ENCODE results near the gene FBXO22. TPM values are rescaled to one million over a fixed set of nuclear protein-coding genes. Genes with fewer than 3 reads are reported as not detected.

The FBXO22 gene
- total RNA-seq, 2 experiments from 2014 or later: 23.5 to 33.6 TPM

DNA sequence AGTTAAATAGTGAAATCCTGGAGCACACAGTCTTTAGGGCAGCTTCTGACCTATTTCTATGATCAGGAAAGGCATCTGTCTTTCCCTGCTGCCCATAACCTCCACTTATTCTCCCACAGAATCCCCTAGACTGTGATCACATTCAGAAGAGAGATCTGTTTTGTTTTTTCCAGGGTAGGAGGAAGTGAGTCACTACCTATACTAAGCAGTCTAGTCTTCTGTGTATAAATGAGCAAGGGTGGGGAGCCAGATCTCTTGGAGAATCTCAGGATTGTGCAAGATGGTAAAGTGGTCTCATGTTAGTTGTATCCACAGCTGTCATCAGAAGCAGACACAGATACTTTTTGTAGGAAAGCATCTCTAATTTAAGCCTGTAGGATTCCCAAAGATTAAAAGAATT, 11.8 kb upstream of the FBXO22 start:
- Histone ChIP-seq H3K4me1 (ENCODE audit: insufficient read depth, low read length, poor library complexity, severe bottlenecking) (no peaks in the 10 kb centered on the region), H3K4me2 (ENCODE audit: low read length) (no peak overlapping the region), H4K20me1 (ENCODE audit: insufficient read depth, low read length) (no peaks in the 10 kb centered on the region), H3K27ac (ENCODE audit: low read depth, low read length, poor library complexity, severe bottlenecking) (no peak overlapping the region), H3K36me3 (ENCODE audit: insufficient read depth, low read length) (peaks cover 21% of the 10 kb centered on the region), H2AFZ (ENCODE audit: low read length) (no peak overlapping the region), H3K9me2 (ENCODE audit: insufficient read depth, low read length) (no peaks in the 10 kb centered on the region), H3K79me2 (ENCODE audit: insufficient read depth, low read depth, low read length) (no peaks in the 10 kb centered on the region), H3K9me3 (ENCODE audit: low read length) (no peaks in the 10 kb centered on the region), H3K4me3 (ENCODE audit: low read depth, low read length, poor library complexity, severe bottlenecking) (no peak overlapping the region)
- TF ChIP-seq, protein P1, sequence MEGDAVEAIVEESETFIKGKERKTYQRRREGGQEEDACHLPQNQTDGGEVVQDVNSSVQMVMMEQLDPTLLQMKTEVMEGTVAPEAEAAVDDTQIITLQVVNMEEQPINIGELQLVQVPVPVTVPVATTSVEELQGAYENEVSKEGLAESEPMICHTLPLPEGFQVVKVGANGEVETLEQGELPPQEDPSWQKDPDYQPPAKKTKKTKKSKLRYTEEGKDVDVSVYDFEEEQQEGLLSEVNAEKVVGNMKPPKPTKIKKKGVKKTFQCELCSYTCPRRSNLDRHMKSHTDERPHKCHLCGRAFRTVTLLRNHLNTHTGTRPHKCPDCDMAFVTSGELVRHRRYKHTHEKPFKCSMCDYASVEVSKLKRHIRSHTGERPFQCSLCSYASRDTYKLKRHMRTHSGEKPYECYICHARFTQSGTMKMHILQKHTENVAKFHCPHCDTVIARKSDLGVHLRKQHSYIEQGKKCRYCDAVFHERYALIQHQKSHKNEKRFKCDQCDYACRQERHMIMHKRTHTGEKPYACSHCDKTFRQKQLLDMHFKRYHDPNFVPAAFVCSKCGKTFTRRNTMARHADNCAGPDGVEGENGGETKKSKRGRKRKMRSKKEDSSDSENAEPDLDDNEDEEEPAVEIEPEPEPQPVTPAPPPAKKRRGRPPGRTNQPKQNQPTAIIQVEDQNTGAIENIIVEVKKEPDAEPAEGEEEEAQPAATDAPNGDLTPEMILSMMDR (conservative IDR thresholded peaks at IDR 0.05; ENCODE audit: low read length): no peak
- no peak for TF ChIP-seq EZH2phosphoT487 (IDR thresholded peaks at IDR 0.05; ENCODE audit: borderline replicate concordance, low read depth, low read length)
- no TSS peak for BruUV-seq (replicated peaks)
- ChIA-PET CTCF (ENCODE audit: unreplicated experiment) (no interaction called here), POLR2A (interaction anchor here (0.6 to 0.8 kb wide), 2 partner anchors 439 to 806 kb away, joined by 3 read pairs; no protein-coding TSS in a partner anchor)
- no peak for DNase-seq (ENCODE audit: low spot score)
- intact Hi-C loops (cut with micrococcal nuclease; ENCODE audit: unreplicated experiment): no loop called here

DNA sequence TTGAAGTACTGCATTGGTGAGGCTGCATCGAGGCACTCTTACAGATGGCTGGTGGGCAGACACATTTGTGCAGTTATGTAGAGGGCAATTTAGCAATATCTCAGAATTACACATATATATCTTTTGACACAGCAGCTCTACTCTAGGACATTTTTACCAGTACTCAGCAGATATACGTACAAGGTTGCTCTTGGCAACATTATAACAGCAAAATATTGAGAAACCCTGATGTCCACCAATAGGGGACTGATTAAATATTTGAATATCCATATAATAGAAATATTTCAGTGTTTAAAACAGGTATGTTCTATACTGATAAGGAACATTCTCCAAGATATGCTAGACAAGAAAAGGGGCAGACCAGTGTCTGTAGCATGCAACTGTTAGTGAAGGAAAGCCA, 7.9 kb upstream of the FBXO22 start:
- POLR2A ChIA-PET: interaction anchor here (0.6 to 0.7 kb wide), 2 partner anchors 11 to 1319 kb away, joined by 3 to 4 read pairs; no protein-coding TSS in a partner anchor
- peaks cover 3% of the 10 kb centered on the region for H3K36me3 ChIP-seq (ENCODE audit: insufficient read depth, low read length)
- no peak overlapping the region for H2AFZ ChIP-seq (ENCODE audit: low read length)
- no TSS peak for BruUV-seq (replicated peaks)
- H3K4me2 ChIP-seq (ENCODE audit: low read length): no peak overlapping the region
- H3K9me3 ChIP-seq (ENCODE audit: low read length): no peaks in the 10 kb centered on the region
- no peak for TF ChIP-seq EZH2phosphoT487 (IDR thresholded peaks at IDR 0.05; ENCODE audit: borderline replicate concordance, low read depth, low read length)
- TF ChIP-seq, protein P1 (conservative IDR thresholded peaks at IDR 0.05; ENCODE audit: low read length): no peak
- DNase-seq (ENCODE audit: low spot score): no peak
- H3K79me2 ChIP-seq (ENCODE audit: insufficient read depth, low read depth, low read length): no peaks in the 10 kb centered on the region
- no peak overlapping the region for H3K27ac ChIP-seq (ENCODE audit: low read depth, low read length, poor library complexity, severe bottlenecking)
- H3K4me3 ChIP-seq (ENCODE audit: low read depth, low read length, poor library complexity, severe bottlenecking): no peak overlapping the region
- intact Hi-C loops (cut with micrococcal nuclease; ENCODE audit: unreplicated experiment): no loop called here
- no peaks in the 10 kb centered on the region for H4K20me1 ChIP-seq (ENCODE audit: insufficient read depth, low read length)
- H3K4me1 ChIP-seq (ENCODE audit: insufficient read depth, low read length, poor library complexity, severe bottlenecking): no peaks in the 10 kb centered on the region
- H3K9me2 ChIP-seq (ENCODE audit: insufficient read depth, low read length): no peaks in the 10 kb centered on the region
- CTCF ChIA-PET (ENCODE audit: unreplicated experiment): no interaction called here

DNA sequence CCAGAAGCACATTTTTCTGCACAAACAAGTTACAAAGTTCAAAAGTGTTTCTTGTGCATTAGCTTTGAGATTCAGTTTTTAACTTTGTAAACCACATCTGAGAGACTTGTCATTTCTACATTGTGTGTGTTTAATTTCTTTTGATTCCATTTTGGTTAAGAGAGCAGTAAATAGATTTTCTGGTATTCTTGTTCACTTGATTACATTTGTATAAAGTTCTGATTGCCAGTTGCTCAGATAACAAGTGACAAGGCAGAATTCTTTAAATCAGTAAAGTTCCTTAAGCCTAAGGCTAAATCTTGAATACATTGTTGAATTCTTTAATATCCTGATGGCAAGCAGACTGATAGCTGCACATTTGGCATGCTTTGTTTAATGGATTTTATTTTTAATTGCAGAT, 3.1 kb upstream of the FBXO22 start:
- H3K27ac ChIP-seq (ENCODE audit: low read depth, low read length, poor library complexity, severe bottlenecking): no peak overlapping the region
- peaks cover 6% of the 10 kb centered on the region; the same call in 1 of the 2 replicates for H3K36me3 ChIP-seq (ENCODE audit: insufficient read depth, low read length)
- no peak overlapping the region for H3K4me3 ChIP-seq (ENCODE audit: low read depth, low read length, poor library complexity, severe bottlenecking)
- no peaks in the 10 kb centered on the region for H4K20me1 ChIP-seq (ENCODE audit: insufficient read depth, low read length)
- H2AFZ ChIP-seq (ENCODE audit: low read length): no peak overlapping the region
- TF ChIP-seq EZH2phosphoT487 (IDR thresholded peaks at IDR 0.05; ENCODE audit: borderline replicate concordance, low read depth, low read length): no peak
- TF ChIP-seq, protein P1 (conservative IDR thresholded peaks at IDR 0.05; ENCODE audit: low read length): no peak
- no peaks in the 10 kb centered on the region for H3K9me3 ChIP-seq (ENCODE audit: low read length)
- H3K4me2 ChIP-seq (ENCODE audit: low read length): no peak overlapping the region
- POLR2A ChIA-PET: interaction anchor here (1.4 kb wide), 1 partner anchor 13 kb away, joined by 3 read pairs; no protein-coding TSS in a partner anchor
- H3K9me2 ChIP-seq (ENCODE audit: insufficient read depth, low read length): no peaks in the 10 kb centered on the region
- DNase-seq (ENCODE audit: low spot score): no peak
- peaks cover 15% of the 10 kb centered on the region for H3K4me1 ChIP-seq (ENCODE audit: insufficient read depth, low read length, poor library complexity, severe bottlenecking)
- CTCF ChIA-PET (ENCODE audit: unreplicated experiment): no interaction called here
- BruUV-seq (replicated peaks): no TSS peak
- intact Hi-C loops (cut with micrococcal nuclease; ENCODE audit: unreplicated experiment): no loop called here
- H3K79me2 ChIP-seq (ENCODE audit: insufficient read depth, low read depth, low read length): peaks cover 3% of the 10 kb centered on the region; the same call in 1 of the 2 replicates
